ENCODE data around the gene CSDE1.

The CSDE1 gene

GRCh38 chr1:114696810-114697209 is 61.0 kb downstream of the CSDE1 start:
- DNase-seq, result no peak

GRCh38 chr1:114695430-114696058 is 62.2 kb downstream of the CSDE1 start, which contains the start of gene AMPD1:
TSS of gene AMPD1 (minus strand) at chr1:114695546. CDS start at chr1:114695471, 75 bp downstream.
- no peak for DNase-seq

GRCh38 chr1:114694540-114695310 is 63.1 kb downstream of the CSDE1 start:
- no peak for DNase-seq

DNA sequence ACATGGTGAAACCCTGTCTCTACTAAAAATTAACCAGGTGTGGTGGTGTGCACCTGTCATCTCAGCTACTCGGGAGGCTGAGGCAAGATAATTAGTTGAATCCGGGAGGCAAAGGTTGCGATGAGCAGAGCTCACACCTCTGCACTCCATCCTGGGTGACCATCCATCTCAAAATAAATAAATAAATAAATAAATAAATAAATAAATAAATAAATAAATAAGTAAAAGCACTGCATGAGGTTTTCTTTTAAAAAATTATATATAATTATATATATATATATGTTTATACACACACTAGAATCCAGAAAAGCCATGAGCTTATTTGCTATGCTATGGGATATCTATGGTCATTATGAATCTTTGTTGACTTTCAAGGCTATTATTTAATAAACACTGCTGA is 64.8 kb downstream of the CSDE1 start:
- DNase-seq, result no peak

- no peak for DNase-seq
Measured at GRCh38 chr1:114691061-114691460, 66.7 kb downstream of the CSDE1 start.

DNA sequence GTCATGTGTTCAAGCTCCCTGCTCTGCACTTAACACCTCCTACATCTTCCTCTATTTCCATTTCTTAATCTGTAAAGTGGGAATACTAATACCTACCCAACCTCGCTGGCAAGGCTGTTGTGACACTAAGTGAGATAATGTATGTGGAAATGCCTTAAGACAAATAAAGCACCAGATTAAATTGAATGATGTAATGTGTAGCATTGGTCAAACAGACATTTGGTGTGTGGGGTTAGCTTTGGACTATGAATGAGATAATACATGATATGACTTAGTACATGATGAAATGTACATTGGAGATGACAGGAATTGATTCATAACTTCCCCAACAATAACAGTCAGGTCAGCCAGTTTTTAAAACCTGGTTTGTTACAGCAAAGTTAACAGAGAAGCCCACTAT is 67.6 kb downstream of the CSDE1 start:
- no peak for DNase-seq

GRCh38 chr1:114688526-114688925 is 69.3 kb downstream of the CSDE1 start:
- no peak for DNase-seq

- no peak for DNase-seq
Measured at GRCh38 chr1:114685851-114686250, 71.9 kb downstream of the CSDE1 start.

- DNase-seq, result no peak
Measured at GRCh38 chr1:114677691-114678090, 80.1 kb downstream of the CSDE1 start.

DNA sequence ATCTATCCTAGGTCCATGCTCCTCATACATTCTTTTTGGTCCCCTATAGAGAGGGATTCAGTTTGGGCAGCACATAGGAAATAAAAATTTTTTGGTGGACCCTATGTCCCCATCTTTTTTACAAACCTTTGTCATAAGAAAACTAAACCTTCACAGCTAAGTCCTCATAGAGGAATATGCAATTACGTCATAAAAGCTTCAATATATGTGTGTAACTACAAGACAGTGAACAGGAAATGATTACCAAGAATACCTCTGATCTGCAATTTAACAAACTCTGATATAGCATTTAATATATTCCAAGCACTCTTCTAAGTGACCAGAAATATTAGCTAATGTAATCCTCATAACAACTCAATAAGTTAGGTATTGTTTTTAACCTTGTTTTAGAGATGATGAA is 81.7 kb downstream of the CSDE1 start:
- no peak for DNase-seq

- no peak for DNase-seq
Measured at GRCh38 chr1:114671939-114672275, 85.9 kb downstream of the CSDE1 start.

GRCh38 chr1:114671011-114671938 is 86.5 kb downstream of the CSDE1 start:
- peak; percentile 32 for DNase-seq

GRCh38 chr1:114670083-114671010 is 87.4 kb downstream of the CSDE1 start:
- DNase-seq, result peak; percentile 78

- no peak for DNase-seq
Measured at GRCh38 chr1:114669562-114670082, 88.2 kb downstream of the CSDE1 start, which contains the start of gene DENND2C. TSS of gene DENND2C (minus strand) at chr1:114670049. CDS start at chr1:114625984, 44,065 bp downstream.

DNA sequence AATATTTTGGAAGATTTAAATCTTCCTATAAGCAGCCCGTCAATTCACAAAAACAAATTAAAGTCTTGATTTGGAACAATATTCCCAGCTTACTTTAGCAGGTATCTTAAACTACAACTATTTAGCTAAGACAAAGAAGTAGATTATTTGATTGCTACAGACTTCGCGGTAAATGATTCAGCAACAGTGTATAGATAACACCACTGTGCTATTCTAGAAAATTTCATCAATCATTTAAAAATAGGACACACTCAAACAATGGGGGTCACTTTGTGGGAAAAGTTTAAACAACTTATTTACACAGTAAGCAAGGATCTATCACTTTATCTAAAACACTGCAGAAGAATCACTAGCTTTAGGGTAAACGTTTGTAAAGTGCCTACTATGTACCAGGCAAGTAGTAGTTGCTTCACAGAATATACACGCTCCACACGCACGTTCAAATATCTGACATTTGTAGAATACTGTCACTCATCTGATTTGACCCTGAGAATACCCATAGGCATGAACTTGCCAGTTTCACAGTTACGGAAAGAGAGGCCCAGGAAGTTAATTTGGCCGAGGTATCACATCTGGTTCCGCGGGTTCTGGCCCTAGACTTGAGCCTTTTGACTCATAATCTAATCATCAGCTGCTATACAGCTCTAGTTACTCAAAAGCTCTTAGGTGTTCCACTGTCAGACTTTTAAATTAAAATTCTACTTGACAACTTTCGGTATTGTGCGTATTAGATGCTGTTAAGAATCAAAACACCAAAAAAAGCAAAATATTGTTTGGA is 88.8 kb downstream of the CSDE1 start:
- no peak for DNase-seq

GRCh38 chr1:114668373-114668772 is 89.4 kb downstream of the CSDE1 start:
- no peak for DNase-seq

- DNase-seq, result no peak
Measured at GRCh38 chr1:114666954-114667353, 90.8 kb downstream of the CSDE1 start.

Data from CD4-positive, alpha-beta T cell treated with Interleukin-4 for 4 hours (primary cell).